GM19043 (cell line): ENCODE measurements around the gene SVEP1.
A peak's percentile ranks its signal among the peaks of the same experiment; 100 is the strongest.
"Not testable (repeated sequence)": the region's sequence is repeated elsewhere in the genome, so short reads cannot be mapped to it uniquely, and the experiment has no call there.

ENCODE experiments used
- ATAC-seq: cut with Tn5 transposase; IDR thresholded peaks from one replicate; pipeline ENCODE4 v1.9.1; 2021; ENCODE audit warnings: low read depth; ENCODE audit not compliant: unreplicated experiment

SVEP1 gene

DNA sequence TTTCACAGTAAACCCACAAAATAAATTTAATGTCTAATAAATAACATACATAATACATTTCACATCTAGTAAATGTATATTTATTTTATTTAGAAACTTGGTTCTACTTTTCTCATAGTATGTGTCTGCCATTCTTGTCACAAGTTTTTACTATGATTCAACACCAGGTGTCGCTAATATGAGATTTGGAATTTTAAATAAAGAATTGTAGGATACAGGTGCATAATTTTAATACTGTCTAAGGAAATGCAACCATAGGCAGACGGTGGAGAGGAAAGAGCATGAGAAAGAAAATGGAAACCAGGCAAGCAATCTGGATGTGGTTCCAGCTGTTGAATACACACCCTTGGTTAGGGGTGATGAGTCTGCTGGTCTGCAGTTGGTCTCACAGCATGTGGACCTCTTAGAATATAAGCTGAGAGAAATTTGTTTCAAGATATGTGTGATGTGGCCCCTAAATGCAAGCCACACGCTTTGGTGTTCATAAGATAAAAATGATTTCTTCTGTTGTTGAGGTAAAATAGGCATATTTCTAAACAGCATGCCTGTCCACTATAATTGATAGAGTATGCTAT lies 127.2 kb downstream of the SVEP1 start:
- ATAC-seq = no peak

DNA sequence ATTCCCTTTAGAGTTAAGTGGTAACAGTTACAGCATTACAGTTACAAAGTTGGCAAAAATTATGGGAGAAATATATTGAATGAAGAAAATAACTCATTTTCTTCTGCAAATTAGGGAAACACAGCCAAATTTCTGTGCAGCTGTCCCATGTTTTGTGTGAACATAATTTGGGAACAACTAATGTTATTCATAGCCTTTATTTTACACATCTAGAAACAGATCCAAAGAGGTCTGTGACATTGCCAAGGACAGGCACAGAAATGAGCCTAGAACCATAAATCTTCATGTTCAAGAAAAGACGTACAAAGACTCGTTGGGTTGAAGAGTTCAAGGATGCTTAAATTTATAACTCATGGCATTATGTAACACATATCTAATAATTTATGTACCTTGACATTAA lies 127.8 kb downstream of the SVEP1 start:
- no peak for ATAC-seq

DNA sequence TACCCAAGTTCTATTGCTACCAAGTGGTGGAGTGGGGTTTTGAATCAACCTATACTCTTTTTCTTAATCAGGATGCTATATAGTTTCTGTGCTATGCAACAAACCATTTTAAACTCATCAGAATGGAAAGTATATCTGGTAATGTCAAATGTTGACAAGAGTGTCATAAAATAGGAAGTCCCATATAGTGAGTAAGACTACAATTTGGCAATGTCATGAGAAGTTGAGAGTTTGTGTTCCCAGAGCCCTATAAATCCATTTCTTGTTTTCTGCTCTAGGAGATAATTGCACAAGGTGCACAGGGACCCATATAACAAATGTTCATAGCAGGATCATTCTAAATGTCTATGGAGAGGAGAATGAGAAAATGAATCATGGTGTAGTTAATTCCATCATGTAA lies 132.1 kb downstream of the SVEP1 start:
- no peak for ATAC-seq

DNA sequence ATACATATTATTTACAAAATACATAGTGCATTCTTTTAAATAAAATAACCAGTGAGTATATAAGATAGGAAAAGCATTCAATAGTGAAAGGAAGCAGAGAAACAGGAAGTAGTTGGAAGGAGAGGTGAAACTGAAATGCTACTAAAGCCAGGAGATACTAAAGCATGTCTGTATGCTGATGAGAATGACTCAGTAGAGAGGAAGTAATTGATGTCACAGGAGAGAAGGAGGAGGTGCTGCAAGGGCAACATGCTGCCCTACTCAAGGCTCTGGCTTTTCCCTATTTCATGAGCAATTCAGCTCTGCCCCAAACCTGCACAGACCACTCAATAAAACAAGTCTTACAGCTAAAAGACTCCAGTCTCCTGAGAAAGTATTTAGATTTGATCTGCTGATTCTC lies 133.4 kb downstream of the SVEP1 start:
- ATAC-seq = no peak

DNA sequence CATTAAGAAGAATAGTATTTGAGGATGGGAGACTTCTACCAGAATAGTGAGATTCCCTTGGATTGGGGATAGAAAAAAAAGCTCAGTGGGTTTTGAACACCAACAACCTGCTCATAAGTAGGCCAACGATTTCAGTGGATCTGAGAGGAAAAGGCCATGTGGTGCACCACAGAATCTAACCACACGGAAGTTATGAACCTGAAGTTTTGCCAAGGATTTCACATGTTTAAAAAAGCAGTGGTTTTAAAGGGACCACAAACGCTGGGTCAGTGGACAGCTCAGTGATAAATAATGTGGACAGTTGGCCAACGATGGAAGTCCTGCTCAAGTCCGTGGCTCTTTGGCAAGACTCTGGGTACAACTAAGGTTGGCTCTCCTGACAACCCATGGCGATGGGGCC lies 134.6 kb downstream of the SVEP1 start:
- ATAC-seq = no peak

DNA sequence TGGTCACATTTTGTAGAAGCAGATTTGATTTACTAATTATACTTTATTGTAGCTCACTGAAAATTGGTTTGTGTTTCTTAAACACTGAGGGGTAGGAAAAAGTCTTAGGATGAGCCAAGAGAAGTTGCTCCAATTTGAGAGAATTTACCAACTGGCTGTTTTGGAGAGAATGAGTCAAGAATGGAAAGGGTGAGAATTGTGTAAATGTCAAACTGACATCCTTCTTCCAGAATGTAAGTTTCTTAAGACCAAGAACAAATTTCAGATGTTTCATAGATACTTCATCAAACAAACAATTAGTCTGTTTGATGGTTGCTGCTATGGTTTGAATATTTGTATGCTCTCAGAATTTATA lies 135.7 kb downstream of the SVEP1 start:
- no peak for ATAC-seq

DNA sequence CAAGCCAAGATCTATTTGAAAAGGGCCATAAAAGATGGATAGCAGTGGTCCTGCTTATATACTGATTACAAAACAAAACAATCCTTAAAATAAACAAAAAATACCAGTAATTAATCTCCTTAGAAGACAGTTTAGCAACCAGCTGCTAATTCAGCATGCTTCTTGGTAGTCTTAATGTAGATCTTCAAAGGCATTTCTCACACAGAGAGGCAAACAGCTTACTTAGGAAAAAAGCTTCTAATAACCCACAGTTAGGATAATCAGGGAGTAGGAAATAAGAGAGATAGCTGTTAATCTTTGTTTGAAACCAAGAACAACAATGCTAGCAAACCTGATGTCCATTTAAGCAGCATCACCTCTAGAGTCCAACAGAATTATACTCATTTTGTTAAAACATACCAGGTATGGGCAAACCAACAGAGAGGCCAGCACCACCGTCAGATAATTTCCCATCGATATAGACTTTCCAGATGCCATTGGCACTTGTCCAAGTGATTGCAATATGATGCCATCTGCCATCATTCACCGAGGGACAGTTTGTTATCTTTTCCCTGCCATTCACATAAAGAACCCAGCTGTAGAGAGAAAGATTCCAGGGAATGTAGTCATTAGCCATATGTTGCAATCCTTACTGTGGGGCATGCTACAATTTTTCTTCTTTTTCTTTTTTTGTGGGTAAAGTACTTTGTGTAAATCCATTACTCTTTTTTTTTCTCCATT lies 136.2 kb downstream of the SVEP1 start:
- no peak for ATAC-seq

DNA sequence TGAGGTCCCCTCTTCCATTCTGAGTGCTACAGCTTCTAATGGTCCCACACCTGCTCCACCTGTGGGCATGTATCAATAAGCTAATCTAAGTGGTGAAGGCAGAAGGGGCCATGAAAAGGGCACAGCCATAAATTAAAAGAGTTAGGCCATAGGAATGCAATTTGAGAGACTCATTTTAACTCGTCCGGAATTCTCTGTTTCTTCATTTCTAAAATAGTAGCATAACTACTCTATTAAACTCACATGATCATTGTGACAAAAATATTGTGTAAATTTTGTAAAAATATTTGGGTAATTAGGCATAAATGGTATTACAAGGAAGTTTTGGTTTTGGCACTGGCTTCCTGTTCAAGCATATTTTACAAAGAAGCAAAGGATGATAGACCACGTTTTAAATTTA lies 138.7 kb downstream of the SVEP1 start:
- no peak for ATAC-seq

DNA sequence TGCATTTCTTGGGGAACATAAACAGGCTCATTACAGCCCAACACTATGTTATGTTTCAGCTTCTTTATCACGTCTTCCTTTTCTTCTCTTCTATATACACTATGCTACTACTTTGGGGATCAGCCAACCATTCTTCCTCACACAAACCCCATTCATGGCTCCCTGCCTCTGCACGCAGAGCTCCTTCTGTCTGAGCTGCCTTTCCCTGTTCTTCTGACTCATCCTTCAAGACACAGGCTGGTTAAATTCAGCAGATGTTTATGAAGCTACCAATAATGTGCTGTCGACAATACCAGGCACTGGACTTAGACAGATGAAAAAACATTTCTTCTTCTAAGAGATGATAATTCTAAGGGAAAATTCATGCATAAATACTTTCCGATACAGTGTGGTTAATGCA lies 139.4 kb downstream of the SVEP1 start:
- ATAC-seq = no peak

DNA sequence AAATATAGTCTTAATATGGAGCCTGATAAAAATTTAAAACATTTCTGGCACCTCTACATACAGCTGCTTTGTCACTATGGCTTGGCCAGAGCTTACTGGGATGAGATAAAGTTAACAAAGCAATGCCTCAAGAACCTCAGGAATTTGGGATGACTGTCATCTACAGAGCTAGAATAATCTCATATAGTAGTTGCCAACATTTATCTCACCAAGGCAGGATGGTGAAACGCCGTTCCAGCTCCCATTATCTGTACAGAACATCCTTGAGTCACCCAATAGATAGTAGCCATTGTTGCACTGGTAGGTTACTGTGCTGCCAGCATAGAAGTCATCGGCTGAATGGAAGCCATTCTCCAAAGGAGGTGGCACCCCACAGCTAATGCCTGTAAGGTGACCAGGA lies 147.3 kb downstream of the SVEP1 start:
- no peak for ATAC-seq

DNA sequence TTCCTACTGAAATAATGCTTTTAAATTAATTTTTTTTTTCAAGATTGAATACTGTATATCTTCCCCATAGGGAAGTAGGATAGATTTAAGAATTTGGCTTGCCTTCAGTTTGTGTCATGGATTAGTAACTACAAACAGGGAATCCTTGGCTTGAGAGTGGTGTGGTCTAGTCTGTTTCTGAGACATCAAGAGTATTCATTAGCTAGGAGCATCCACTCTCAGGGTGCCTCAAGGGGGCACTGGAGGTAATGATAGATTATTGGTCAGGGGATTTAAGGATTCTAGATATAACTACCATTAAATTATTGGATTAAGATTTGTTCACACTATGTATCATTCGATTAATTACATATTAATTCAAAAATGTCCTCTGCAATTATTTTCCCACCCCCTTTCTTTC lies 150.1 kb downstream of the SVEP1 start:
- ATAC-seq = no peak

DNA sequence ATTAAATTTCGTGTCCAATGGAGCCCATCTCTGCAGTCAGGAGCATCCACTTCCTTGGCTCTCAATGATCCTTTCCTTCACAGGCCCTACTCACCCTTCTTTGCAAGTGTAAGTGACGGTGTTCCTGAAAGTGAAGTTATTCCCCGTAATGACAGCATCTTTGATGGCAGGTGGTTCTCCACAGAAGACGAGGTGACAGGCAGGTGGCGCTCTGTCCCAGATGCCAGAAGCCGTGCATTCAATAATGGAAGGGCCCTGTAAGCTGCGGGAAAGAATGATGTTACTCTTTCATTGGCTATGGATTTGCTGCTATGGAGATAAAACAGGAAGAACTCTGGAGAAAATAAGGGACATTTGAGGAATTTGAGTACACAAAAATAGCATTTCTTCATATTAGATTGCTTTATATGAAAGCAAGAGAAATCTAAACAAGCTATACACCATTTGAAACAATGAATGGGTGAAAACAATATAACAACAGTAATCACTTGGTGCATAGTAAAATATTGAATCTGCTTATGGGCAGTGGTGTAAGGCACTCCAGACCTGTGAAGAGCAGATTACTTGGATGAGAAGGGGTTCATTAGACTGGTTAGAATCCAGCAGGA lies 151.9 kb downstream of the SVEP1 start:
- ATAC-seq = peak; percentile 76

DNA sequence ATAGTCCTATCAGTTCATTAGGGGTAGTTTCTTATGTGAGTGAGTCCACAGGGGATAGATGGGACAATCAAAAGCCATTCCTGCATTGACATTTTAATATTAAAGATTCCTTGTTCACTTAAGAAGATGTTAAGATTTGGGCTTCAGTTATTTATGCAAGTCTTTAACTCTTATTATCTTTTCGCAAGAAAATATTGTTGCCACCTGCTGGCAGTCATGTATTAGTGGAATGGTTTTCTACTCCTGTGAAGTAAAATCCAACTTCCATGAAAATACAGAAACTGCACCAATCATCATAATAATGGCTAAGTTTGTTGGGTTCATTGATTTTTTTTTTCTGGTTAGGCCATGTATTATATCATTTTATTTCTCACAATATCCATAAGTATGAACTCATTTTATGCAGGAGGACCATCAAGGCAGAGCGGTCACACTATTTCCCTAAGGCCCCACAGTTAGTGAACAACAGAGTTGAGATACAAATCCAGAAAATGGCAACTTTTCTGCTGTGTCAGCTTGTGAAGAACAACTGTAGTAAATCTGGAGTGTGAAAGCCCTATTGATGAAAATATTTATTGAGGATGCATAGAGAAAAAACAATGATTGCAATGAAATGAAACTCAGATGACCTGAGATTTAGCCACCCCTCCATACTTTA lies 153.4 kb downstream of the SVEP1 start:
- no peak for ATAC-seq

DNA sequence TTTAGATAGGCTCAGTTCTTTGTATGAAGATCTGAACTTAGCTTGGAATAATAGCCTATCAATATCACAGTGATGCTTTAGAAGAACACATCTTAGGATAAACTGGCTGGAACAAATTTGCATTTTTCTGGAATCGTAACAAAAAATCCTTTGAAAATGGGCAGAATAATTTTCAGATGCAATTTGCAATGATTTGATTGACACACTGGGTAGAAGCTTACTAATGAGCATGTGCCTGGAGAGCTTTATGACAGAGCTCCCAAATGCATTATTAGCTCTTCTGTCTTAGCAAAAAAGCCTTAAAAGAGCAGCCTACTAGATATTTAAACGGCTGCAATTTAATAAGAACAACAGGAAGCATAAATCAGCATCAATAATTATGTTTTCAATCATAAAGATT lies 165.1 kb downstream of the SVEP1 start:
- no peak for ATAC-seq

DNA sequence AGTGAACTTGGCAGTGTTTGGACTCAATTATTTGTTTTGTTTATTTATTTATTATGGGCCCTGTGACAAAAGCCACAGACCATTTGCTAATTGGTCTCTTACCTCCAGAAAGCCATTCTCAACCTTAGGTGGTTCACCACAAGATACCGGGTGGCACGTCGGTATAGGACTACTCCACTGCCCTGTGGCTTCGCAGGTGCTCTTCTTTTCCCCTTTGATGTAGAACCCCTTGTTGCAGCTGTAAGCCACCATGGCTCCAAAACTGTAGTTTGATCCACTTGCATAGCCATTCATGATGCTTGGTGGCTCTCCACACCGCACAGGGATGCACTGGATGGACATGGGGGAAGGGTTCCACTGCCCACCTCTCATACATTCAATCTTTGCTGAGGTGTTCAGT lies 168.6 kb downstream of the SVEP1 start:
- no peak for ATAC-seq

DNA sequence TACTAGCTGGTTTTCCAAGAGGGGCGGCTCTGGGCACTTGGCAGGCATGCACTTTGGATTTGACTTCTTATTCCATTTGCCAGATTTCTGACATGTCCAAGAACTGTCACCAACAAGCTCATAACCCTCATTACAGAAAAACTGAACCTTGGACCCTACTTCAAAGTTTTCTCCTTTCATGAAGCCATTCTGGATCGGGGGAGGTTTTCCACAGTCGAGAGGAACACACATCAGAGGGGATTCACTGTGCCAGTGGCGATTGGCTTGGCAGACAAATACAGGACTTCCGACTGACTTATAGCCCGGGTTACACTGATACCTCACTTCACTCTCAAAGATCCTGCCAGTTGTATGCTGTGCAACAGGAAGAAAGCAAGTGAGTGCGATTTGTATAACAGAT lies 170.9 kb downstream of the SVEP1 start:
- ATAC-seq = no peak

DNA sequence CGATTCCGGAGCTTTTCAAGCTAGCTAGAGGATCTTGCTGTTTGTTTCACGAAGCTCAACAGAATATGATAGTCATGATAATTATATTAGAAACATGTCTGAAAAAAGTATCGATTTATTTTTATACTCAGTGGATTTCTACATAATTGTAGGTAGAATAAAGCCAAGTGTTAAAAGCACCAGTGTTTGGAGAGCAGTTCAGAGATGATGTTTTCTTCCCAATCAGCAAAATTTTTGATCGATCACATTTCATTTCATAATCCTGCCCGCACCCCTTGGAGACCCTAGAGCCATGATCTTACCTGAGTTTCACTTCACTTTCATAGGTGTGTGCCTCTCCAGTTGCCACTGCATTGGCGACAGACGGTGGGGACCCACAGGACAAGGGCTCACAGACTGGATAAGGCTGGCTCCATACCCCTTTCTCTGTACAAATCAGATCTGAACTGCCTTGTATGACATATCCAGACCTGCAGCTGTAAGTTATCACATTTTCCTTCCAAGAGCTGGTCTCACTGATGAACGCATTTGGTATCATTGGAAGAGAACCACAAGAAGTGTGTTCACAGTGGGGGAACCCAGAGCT lies 173.6 kb downstream of the SVEP1 start:
- no peak for ATAC-seq

DNA sequence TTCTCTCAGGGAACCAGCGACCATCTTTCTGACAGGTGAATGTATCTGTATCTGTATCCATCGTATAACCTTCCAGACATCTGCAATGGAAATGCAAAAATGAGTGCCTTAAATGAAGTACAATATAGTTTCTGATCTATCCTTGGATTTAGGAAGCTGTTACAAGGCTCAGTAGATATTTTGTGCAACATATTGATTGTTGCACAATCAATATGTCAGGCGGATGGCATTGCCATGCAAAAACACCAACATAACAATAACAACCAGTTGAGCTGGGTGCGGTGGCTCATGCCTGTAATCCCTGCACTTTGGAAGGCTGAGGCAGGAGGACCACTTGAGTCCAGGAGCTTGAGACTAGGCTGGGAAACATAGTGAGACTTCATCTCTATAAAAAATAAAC lies 175.1 kb downstream of the SVEP1 start:
- no peak for ATAC-seq

DNA sequence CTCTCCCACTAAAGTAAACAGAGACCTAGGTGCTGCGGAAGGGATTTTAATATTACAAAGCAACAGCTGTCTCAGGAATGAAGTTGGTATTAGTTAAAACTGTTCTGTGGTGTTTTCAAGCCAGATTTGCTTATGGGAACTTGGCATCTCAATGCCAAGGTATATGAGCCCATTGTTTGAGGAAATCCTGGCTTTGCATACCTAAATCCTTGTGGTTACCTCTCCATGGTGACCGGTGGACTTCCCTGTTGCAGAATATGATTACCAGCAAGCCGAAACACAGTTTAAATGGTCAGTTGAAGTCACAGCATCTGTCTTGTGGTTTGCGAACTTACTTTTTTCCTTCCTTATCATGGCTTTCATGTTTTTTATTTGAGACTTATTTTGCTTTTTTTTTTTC lies 179.6 kb downstream of the SVEP1 start:
- ATAC-seq = no peak

DNA sequence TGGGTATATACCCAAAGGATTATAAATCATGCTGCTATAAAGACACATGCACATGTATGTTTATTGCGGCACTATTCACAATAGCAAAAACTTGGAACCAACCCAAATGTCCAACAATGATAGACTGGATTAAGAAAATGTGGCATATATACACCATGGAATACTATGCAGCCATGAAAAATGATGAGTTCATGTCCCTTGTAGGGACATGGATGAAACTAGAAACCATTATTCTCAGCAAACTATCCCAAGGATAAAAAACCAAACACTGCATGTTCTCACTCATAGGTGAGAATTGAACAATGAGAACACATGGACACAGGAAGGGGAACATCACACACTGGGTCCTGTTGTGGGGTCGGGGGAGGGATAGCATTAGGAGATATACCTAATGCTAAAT lies 180.5 kb downstream of the SVEP1 start:
- ATAC-seq = not testable (repeated sequence)

DNA sequence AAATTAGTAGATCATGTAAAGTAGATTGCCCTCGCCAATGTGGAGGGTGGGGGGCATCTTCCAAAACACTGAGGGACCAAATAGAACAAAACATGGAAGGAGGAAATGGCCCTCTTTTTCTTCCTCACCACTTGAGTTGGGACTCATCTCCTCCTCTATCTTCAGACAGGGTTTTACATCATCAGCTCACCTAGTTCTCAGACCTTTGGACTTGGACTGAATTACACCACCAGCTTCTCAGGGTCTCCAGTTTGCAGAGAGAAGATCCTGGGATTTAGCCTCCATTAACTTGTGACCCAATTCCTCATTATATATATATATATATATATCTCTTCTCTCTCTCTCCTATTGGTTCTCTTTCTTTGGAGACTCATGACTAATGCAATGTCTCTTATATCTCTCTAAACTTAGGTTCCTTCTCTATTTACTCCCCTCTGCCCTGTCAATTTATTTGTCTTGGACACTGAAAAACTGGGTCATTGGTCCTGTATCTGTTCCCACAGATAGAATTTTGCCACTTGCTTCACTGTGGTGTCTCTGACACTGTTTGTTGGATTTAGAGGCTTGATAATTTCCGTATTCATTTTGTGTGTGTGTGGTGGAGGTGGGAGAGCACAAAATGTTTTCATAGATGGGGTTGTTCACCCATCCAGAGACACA lies 187.6 kb downstream of the SVEP1 start:
- no peak for ATAC-seq
